GM18858 (cell line): Measurements from ENCODE around the gene RNLS.
A peak's percentile ranks its signal among the peaks of the same experiment; 100 is the strongest.

Experiments used
- ATAC-seq: cut with Tn5 transposase; IDR thresholded peaks from one replicate; pipeline ENCODE4 v1.9.1; 2021; ENCODE audit not compliant: unreplicated experiment

RNLS gene

DNA sequence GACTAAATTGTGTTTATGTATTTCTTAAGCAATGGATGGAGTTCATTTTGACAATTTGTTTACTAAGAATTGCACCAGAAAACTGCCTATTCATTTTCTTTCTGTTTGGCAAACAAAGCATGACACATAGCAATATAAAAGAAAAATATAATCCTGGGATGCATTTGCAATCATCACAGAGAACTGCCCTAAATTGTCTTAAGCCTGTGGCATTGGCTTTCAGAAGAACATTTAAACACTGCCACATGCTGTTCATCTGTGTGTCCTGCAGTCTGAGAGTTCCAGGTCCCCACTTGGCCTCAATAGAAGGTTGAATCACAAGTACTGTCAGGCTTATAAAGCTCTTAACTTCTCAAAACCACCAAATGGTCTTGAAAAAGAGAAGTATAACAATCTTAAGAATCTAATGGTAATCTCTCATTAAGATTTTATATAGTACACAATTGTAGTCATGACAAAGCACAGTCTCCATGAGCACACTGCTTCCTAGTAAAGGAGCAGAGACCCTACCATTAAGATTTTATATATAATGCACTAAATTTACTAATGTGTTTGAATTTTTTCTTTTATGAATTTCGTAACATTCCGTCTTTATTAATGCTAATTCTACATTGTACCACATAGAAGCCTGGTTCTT is 29.9 kb downstream of the RNLS start:
- ATAC-seq: peak; percentile 63

- no peak for ATAC-seq
Observed at GRCh38 chr10:88551246-88551645, 31.9 kb downstream of the RNLS start.

GRCh38 chr10:88546497-88546896 is 36.6 kb downstream of the RNLS start:
- no peak for ATAC-seq

GRCh38 chr10:88545359-88545758 is 37.8 kb downstream of the RNLS start:
- no peak for ATAC-seq

DNA sequence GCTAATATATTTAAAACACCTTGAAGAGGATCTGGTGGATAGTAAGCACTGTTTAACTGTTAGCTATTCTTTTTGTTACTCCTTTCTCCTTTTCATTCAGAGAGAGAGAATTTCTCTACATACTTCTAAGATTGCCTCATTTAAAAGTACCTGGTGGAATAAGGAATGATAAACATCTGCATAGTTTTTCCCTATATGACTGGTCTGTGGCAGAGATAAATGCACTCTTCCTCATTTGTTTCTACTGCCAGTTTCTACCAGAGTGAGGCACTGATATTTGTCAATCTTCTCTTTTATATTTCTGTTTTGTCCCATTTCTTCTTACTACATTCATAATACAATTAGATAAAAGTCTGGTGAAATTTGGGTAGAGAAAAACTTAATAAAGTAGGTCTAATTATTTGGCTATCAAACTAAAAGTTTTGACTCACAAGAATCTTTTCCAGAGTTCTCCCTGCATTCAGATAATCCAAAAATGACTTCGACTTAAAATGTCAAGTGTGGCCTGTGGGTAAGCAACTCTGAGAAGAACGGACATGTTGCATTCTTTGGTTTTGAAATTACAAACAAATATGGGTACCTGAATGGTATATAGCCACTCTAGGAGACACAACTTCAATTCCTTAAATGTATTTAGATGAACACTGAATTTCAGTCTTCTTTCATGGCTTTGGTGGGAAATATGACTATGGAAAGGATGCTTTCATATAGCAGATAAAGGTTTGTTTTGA is 38.8 kb downstream of the RNLS start:
- ATAC-seq: peak; percentile 63

- ATAC-seq: no peak
Observed at GRCh38 chr10:88542522-88542921, 40.6 kb downstream of the RNLS start.

DNA sequence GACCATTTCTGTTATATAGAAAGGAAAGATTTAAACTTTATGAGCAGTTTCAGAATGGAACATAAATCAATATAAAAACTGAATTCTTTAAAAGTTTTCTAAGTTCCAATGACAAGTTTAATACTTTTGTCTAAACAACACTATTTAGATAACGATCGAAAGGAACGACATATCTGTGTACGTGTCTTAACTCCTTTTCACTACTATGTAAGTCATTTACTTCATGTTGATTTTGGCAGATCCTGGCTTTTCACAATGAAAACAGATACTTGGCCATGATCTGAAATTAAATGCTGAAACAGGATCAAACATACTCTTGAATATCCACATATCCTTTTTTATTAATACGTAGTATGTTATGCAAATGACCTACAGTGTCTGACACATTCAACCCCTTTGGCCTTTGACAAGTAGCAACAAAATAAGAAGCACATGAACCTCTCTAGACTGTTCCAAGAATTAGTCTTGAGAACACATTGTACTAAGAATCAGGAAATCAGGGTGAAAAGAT is 41.9 kb downstream of the RNLS start:
- ATAC-seq: no peak

DNA sequence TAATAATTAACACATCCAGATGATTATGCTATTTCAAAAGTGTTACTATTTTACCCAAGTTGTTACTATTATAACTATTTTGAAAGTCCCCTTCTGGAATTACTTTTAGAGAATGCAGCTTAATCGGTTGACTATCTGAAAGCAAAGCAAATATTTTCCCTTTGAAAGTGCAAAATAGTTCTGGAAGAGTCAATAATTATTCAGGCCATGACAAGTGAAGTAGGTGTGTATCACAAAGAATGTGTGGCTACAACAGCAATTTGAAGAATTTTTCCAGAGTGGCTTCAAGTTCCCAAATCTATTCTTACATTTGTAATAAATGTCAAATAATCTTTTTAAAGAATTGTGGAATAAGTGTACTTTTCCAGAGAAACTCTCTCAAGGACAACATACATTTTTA is 42.8 kb downstream of the RNLS start:
- ATAC-seq: no peak

DNA sequence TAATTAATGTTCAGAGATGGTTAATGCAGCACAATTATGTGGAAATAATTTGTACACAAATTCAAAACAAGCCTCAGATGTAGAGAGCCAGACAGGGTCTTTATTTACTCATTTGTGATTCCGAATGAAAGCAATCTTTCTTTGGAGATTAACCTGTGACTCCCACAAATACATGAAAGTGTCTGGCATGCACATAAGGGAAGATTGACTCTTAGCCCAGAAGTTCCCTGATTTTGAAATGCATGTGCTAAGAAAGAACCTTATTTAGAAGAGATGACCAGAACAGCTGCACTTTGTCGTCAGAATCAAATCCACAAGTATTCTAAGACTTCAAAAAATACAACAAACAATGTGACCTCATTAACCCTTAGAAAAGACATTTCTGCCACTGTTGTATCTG is 45.1 kb downstream of the RNLS start:
- ATAC-seq: no peak

- no peak for ATAC-seq
Observed at GRCh38 chr10:88537322-88537721, 45.8 kb downstream of the RNLS start.

DNA sequence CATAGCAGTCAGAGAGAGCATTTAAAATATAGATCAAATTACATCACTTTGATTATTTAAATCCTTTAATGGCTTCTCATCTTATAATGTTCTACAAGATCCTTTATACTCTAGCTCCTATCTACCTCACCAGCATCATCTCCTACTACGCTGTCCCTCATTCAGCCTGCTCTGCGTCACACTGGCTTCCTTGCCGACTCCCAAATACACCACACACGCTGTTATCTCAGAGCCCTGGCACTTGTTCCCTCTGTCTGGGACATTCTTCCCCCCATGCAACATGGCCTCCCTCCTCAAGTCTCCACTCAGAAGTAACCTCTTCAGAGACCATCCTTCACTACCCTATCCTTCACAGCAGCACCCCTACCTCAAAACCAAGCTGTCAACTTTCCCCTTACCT is 46.7 kb downstream of the RNLS start:
- no peak for ATAC-seq

- ATAC-seq: no peak
Observed at GRCh38 chr10:88534072-88534665, 48.9 kb downstream of the RNLS start.

GRCh38 chr10:88531392-88532052 is 51.6 kb downstream of the RNLS start:
- no peak for ATAC-seq

- no peak for ATAC-seq
Observed at GRCh38 chr10:88530629-88531391, 52.3 kb downstream of the RNLS start.

DNA sequence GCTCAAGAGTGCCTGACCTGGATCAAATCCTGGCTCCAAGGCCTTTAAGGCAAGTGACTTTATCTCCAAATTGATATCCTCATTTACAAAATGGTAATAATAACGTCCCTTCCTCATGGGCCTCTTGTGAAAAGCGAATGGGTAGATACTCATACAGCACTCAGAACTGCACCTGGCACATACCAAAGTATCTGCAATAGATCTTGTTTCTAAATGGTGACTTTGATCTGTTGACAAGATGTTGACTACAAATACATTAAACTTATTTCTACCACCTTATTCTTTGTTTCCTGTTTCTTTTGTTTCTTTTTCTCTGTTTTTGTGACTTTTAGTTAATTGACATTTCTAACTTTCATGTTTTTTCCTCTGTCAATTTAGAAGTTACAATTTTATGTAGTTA is 53.0 kb downstream of the RNLS start:
- ATAC-seq: no peak

DNA sequence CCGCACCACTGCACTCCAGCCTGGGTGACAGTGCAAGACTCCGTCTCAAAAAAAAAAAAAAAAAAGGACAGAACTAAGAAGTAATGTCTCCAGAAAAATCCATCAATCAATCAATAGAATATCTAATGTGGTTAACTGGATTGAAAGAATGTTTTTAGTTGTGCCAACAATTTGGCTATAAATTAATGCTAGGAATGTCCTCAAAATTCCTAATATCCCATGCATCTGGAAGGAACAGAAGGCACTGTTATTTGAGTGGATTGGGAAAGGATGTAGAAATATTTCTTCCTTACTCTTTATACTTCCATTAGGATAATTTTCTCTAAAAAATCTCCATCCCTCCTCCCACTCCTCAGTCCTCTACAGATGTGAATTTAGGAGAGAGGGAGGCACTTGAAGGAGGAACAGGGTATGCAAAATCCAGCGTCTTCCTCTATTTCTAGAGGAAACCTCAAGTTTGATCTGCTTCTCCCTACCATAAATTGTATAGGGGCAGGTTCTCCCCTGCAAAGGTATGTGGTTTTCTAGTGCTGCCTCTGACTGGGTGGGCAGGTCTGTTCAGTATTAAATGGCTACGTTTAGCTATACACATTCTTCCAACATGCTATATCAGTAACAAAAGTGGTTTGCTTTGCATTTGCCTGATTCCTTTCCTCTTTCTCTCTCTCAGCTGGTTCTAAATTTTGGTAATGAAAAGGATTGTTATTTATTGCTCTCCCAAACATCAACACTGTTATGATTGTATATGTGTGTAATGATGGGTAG is 54.1 kb downstream of the RNLS start:
- ATAC-seq: no peak

DNA sequence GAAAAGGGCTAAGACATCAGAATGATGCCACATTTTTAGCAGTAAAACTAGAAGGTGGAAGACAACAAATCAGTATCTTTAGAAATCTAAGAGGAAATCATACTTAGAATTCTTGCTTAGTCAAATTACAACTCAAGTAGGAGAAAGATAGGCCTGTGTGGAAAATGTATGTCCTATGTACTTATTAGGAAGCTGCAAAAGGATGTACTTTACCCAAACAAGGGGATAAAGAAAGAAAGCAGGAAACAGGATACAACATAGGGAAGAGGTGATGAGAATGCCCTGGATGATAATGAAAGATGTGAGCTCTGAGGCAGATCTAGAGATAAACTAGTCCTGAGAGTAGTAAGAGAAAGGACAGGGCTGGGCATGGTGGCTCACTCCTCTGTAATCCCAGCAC is 54.9 kb downstream of the RNLS start:
- ATAC-seq: no peak

- ATAC-seq: no peak
Observed at GRCh38 chr10:88527245-88527644, 55.9 kb downstream of the RNLS start.

DNA sequence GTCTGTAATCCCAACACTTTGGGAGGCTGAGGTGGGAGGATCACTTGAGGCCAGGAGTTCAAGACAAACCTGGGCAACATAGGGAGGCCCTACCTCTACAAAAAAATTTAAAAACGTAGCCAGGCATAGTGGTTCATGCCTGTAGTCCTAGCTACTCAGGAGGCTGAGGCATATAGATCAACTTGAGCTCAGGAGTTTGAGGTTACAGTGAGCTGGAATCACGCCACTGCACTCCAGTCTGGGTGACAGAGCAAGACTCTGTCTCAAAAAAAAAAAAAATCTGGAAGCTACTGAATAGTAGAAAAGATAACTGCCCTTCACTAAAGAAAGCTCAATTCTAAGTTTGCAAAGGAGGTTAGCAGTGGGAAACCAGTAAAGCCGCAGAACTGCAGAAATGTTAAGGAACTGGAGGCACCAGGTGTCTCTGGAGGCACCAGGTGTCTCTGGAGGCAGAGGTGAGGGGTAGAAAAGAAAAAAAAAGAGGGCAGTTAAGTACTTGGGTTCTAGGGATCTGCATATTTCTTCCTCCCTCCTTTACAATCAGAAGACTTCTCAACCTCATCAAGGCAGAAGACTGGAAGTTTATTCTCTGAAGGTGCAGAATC is 56.5 kb downstream of the RNLS start:
- no peak for ATAC-seq
